ENCODE results near the gene MED9. TPM values are rescaled to one million over a fixed set of nuclear protein-coding genes. Genes with fewer than 3 reads are reported as not detected.

The MED9 gene
- total and polyA plus RNA-seq, 2 of the 8 experiments (the other 6 are each of a cell fraction or from before 2014, with no cell fraction given), result 15.8 to 19.7 TPM

DNA sequence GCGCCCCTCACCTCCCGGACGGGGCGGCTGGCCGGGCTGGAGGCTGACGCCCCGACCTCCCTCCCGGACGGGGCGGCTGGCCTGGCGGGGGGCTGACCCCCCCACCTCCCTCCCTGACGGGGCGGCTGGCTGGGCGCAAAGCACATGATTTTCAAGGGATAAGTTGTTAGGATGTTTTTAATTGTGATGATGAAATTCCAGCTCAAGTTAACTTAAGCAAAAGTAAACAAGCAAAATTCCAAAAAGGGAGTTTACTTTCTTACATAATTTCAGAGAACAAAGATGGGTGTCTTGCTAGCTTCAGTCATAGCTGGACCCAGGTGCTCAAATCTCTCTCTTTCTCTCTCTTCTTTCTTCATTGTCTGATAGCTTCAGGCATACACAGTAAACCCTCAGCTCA lies 33.6 kb upstream of the MED9 start:
- no peak overlapping the region for H3K27ac ChIP-seq (ENCODE audit: low read depth, low read length)
- no peaks in the 10 kb centered on the region for H4K20me1 ChIP-seq (replicated peaks in 1 of 2; ENCODE audit: control insufficient read depth in 1 of 2, insufficient read depth in 2 of 2, low read length in 2 of 2)
- no peak overlapping the region for H3K23ac ChIP-seq (ENCODE audit: insufficient read length)
- no peak overlapping the region for H3K18ac ChIP-seq (ENCODE audit: extremely low read depth, low read length)
- WGBS, 2 experiments (ENCODE audit: extremely low coverage in 1 of 2, insufficient coverage in 1 of 2, insufficient read length in 1 of 2, insufficient replicate concordance in 2 of 2, low coverage in 1 of 2, low lambda C conversion rate in 2 of 2, missing lambda C conversion rate in 1 of 2), result 82% methylated on average over 2 of the region's 14 CpGs; no CpG with 5 or more reads in 1 of the 2 experiments
- H3K4me2 ChIP-seq (ENCODE audit: insufficient read depth in 1 of 2, low read depth in 2 of 2, low read length in 2 of 2), result no peak overlapping the region
- ChIA-PET CTCF (ENCODE audit: partially characterized antibody) (interaction anchor here (1.6 to 3.7 kb wide), 2 partner anchors 9 to 52 kb away, joined by 7 to 12 read pairs; no protein-coding TSS in a partner anchor), POLR2A (ENCODE audit: partially characterized antibody) (interaction anchor here (0.6 kb wide), 1 partner anchor 9 kb away, joined by 3 read pairs; no protein-coding TSS in a partner anchor)
- H4K91ac ChIP-seq (replicated peaks; ENCODE audit: insufficient read length, low read length), result no peak overlapping the region
- no peak overlapping the region for H3K4me3 ChIP-seq (ENCODE audit: extremely low read depth in 1 of 4, insufficient read depth in 2 of 4, low read depth in 3 of 4, low read length in 4 of 4)
- H3K9me3 ChIP-seq (ENCODE audit: insufficient read depth in 2 of 2, low read depth in 1 of 2, low read length in 1 of 2), result no peaks in the 10 kb centered on the region
- no peaks in the 10 kb centered on the region for H3K27me3 ChIP-seq (replicated peaks in 1 of 4; ENCODE audit: control insufficient read depth in 3 of 4, extremely low read depth in 1 of 4, insufficient read depth in 3 of 4, low read length in 3 of 4)
- no peaks in the 10 kb centered on the region for H3K79me1 ChIP-seq (ENCODE audit: low read depth, low read length)
- no peak overlapping the region for H2BK120ac ChIP-seq (replicated peaks; ENCODE audit: low read depth, low read length)
- no peak overlapping the region for H2BK20ac ChIP-seq (ENCODE audit: low read length)
- no peak overlapping the region for H2AFZ ChIP-seq (ENCODE audit: low read length)
- no peak overlapping the region for H4K5ac ChIP-seq (ENCODE audit: insufficient read length, low read depth, low read length)
- H3K79me2 ChIP-seq (ENCODE audit: control insufficient read depth in 1 of 2, insufficient read depth in 2 of 2, low read length in 2 of 2), result no peaks in the 10 kb centered on the region
- FAIRE-seq (no peak), DNase-seq (ENCODE audit: low read depth in 1 of 2, low spot score in 2 of 2) (no peak)
- no peak overlapping the region for H3K4ac ChIP-seq (replicated peaks; ENCODE audit: insufficient read length, low read depth, low read length)
- no peak overlapping the region for H2BK12ac ChIP-seq (ENCODE audit: low read depth, low read length)
- H3K9ac ChIP-seq (replicated peaks in 1 of 4; ENCODE audit: extremely low read depth in 1 of 4, low read depth in 3 of 4, low read length in 3 of 4), result no peak overlapping the region
- peaks cover 0 to 11% (median 3%) of the 10 kb centered on the region in 4 experiments; a peak in 3 of 7 replicates for H3K4me1 ChIP-seq (replicated peaks in 1 of 4; ENCODE audit: control insufficient read depth in 3 of 4, insufficient read depth in 4 of 4, low read length in 3 of 4)
- H3K14ac ChIP-seq (ENCODE audit: insufficient read length), result no peak overlapping the region
- H3K23me2 ChIP-seq (ENCODE audit: low read depth, low read length), result no peaks in the 10 kb centered on the region
- H3K56ac ChIP-seq (replicated peaks; ENCODE audit: insufficient read length, low read depth, low read length), result no peak overlapping the region
- no peak overlapping the region for H2BK5ac ChIP-seq (ENCODE audit: low read depth, low read length)
- H2AK5ac ChIP-seq (ENCODE audit: low read depth, low read length), result no peak overlapping the region
- no peak overlapping the region for H2BK15ac ChIP-seq (ENCODE audit: low read length)
- H3K36me3 ChIP-seq (ENCODE audit: control insufficient read depth in 2 of 4, insufficient read depth in 4 of 4, low read length in 3 of 4), result no peaks in the 10 kb centered on the region
- H4K8ac ChIP-seq (ENCODE audit: extremely low read depth, insufficient read depth, low read length), result no peak overlapping the region
- TF ChIP-seq BACH1 (IDR thresholded peaks at IDR 0.05; ENCODE audit: low read length) (no peak), SP1 (IDR thresholded peaks at IDR 0.05; ENCODE audit: low read depth, low read length) (no peak), NRF1 (IDR thresholded peaks at IDR 0.05; ENCODE audit: low read depth, low read length) (no peak), PHF8 (conservative IDR thresholded peaks at IDR 0.05; ENCODE audit: low read depth, low read length) (no peak), RXRA (IDR thresholded peaks at IDR 0.05; ENCODE audit: insufficient read depth, low read depth, low read length) (no peak), CHD2 (IDR thresholded peaks at IDR 0.05; ENCODE audit: low read length) (no peak), EZH2 (IDR thresholded peaks at IDR 0.05; ENCODE audit: low read depth, low read length, severe bottlenecking) (no peak), RBBP5 (IDR thresholded peaks at IDR 0.05; ENCODE audit: borderline replicate concordance, low read depth, low read length) (no peak), BCL11A (IDR thresholded peaks at IDR 0.05; ENCODE audit: low read depth in 2 of 2, low read length in 2 of 2) (no peak)
- TF ChIP-seq, protein P1, sequence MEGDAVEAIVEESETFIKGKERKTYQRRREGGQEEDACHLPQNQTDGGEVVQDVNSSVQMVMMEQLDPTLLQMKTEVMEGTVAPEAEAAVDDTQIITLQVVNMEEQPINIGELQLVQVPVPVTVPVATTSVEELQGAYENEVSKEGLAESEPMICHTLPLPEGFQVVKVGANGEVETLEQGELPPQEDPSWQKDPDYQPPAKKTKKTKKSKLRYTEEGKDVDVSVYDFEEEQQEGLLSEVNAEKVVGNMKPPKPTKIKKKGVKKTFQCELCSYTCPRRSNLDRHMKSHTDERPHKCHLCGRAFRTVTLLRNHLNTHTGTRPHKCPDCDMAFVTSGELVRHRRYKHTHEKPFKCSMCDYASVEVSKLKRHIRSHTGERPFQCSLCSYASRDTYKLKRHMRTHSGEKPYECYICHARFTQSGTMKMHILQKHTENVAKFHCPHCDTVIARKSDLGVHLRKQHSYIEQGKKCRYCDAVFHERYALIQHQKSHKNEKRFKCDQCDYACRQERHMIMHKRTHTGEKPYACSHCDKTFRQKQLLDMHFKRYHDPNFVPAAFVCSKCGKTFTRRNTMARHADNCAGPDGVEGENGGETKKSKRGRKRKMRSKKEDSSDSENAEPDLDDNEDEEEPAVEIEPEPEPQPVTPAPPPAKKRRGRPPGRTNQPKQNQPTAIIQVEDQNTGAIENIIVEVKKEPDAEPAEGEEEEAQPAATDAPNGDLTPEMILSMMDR (IDR thresholded peaks at IDR 0.05; ENCODE audit: control extremely low read depth in 1 of 3, insufficient read depth in 1 of 3, low read depth in 1 of 3, low read length in 3 of 3), result no peak
- TF ChIP-seq, protein P2, sequence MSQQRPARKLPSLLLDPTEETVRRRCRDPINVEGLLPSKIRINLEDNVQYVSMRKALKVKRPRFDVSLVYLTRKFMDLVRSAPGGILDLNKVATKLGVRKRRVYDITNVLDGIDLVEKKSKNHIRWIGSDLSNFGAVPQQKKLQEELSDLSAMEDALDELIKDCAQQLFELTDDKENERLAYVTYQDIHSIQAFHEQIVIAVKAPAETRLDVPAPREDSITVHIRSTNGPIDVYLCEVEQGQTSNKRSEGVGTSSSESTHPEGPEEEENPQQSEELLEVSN (IDR thresholded peaks at IDR 0.05), result no peak
